Measurements from ENCODE around the gene LAP3. TPM values are rescaled to one million over a fixed set of nuclear protein-coding genes. Genes with fewer than 3 reads are reported as not detected.

Gene LAP3
- total and polyA plus RNA-seq, 4 donors, result 57.5 to 178 (median 110) TPM

DNA sequence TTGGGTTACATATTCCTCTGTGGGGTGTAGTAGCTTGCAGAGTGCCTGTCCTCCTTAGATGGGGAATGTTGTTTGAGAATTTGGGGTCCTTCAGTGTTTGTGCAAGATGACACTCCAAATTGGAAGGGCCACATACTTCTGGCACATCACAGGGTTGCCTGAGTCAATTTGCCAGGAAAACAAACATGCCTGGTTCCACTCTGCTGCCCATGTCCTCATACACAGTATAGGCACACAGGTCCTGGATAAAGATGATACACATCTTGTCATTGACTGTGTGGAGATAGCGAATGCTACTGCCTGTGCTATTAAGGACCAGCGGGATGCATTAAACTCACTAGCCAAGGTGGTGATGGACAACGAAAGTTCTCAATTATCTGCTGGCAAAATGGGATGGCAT, 11.2 kb upstream of the LAP3 start:
- Histone ChIP-seq H3K27me3 (ENCODE audit: control insufficient read depth in 4 of 4, insufficient read depth in 4 of 4, low read length in 3 of 4) (no peaks in the 10 kb centered on the region), H3K9me3 (ENCODE audit: control insufficient read depth in 4 of 4, low read length in 3 of 4) (no peaks in the 10 kb centered on the region), H3K36me3 (ENCODE audit: control insufficient read depth in 4 of 4, insufficient read depth in 3 of 4, low read depth in 1 of 4, low read length in 3 of 4) (no peaks in the 10 kb centered on the region), H3K4me3 (ENCODE audit: low read depth in 1 of 3, low read length in 3 of 3) (no peak overlapping the region), H3K9ac (ENCODE audit: low read depth in 1 of 2, low read length in 2 of 2) (no peak overlapping the region), H3K27ac (ENCODE audit: low read depth in 1 of 2, low read length in 2 of 2) (no peak overlapping the region), H3K4me1 (ENCODE audit: control insufficient read depth in 4 of 4, insufficient read depth in 4 of 4, low read length in 3 of 4) (peaks cover 0 to 15% (median 5%) of the 10 kb centered on the region in 4 donors)
- TF ChIP-seq TAF1 (conservative IDR thresholded peaks at IDR 0.05) (no peak), NR2F2 (IDR thresholded peaks at IDR 0.05) (no peak), FOXA2 (IDR thresholded peaks at IDR 0.05) (no peak), CTCF (IDR thresholded peaks at IDR 0.05; ENCODE audit: low read depth, low read length, missing input control) (no peak), EGR1 (IDR thresholded peaks at IDR 0.05; ENCODE audit: low read depth in 2 of 2) (no peak), FOXA1 (IDR thresholded peaks at IDR 0.05) (no peak), JUND (IDR thresholded peaks at IDR 0.05) (no peak), YY1 (IDR thresholded peaks at IDR 0.05) (no peak)
- TF ChIP-seq, protein P1, sequence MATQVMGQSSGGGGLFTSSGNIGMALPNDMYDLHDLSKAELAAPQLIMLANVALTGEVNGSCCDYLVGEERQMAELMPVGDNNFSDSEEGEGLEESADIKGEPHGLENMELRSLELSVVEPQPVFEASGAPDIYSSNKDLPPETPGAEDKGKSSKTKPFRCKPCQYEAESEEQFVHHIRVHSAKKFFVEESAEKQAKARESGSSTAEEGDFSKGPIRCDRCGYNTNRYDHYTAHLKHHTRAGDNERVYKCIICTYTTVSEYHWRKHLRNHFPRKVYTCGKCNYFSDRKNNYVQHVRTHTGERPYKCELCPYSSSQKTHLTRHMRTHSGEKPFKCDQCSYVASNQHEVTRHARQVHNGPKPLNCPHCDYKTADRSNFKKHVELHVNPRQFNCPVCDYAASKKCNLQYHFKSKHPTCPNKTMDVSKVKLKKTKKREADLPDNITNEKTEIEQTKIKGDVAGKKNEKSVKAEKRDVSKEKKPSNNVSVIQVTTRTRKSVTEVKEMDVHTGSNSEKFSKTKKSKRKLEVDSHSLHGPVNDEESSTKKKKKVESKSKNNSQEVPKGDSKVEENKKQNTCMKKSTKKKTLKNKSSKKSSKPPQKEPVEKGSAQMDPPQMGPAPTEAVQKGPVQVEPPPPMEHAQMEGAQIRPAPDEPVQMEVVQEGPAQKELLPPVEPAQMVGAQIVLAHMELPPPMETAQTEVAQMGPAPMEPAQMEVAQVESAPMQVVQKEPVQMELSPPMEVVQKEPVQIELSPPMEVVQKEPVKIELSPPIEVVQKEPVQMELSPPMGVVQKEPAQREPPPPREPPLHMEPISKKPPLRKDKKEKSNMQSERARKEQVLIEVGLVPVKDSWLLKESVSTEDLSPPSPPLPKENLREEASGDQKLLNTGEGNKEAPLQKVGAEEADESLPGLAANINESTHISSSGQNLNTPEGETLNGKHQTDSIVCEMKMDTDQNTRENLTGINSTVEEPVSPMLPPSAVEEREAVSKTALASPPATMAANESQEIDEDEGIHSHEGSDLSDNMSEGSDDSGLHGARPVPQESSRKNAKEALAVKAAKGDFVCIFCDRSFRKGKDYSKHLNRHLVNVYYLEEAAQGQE (IDR thresholded peaks at IDR 0.05), result no peak
- TF ChIP-seq, protein P2, sequence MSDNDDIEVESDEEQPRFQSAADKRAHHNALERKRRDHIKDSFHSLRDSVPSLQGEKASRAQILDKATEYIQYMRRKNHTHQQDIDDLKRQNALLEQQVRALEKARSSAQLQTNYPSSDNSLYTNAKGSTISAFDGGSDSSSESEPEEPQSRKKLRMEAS (IDR thresholded peaks at IDR 0.05), result no peak
- TF ChIP-seq, protein P3, sequence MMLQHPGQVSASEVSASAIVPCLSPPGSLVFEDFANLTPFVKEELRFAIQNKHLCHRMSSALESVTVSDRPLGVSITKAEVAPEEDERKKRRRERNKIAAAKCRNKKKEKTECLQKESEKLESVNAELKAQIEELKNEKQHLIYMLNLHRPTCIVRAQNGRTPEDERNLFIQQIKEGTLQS (IDR thresholded peaks at IDR 0.05), result no peak
- TF ChIP-seq, protein P4, sequence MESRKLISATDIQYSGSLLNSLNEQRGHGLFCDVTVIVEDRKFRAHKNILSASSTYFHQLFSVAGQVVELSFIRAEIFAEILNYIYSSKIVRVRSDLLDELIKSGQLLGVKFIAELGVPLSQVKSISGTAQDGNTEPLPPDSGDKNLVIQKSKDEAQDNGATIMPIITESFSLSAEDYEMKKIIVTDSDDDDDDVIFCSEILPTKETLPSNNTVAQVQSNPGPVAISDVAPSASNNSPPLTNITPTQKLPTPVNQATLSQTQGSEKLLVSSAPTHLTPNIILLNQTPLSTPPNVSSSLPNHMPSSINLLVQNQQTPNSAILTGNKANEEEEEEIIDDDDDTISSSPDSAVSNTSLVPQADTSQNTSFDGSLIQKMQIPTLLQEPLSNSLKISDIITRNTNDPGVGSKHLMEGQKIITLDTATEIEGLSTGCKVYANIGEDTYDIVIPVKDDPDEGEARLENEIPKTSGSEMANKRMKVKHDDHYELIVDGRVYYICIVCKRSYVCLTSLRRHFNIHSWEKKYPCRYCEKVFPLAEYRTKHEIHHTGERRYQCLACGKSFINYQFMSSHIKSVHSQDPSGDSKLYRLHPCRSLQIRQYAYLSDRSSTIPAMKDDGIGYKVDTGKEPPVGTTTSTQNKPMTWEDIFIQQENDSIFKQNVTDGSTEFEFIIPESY (IDR thresholded peaks at IDR 0.05), result no peak
- no peak for DNase-seq (ENCODE audit: low spot score)
- 78% methylated on average over 3 of the region's 3 CpGs for WGBS

- Histone ChIP-seq H3K36me3 (ENCODE audit: control insufficient read depth in 4 of 4, insufficient read depth in 3 of 4, low read depth in 1 of 4, low read length in 3 of 4) (no peaks in the 10 kb centered on the region), H3K27me3 (ENCODE audit: control insufficient read depth in 4 of 4, insufficient read depth in 4 of 4, low read length in 3 of 4) (no peaks in the 10 kb centered on the region), H3K9ac (ENCODE audit: low read depth in 1 of 2, low read length in 2 of 2) (no peak overlapping the region), H3K9me3 (ENCODE audit: control insufficient read depth in 4 of 4, low read length in 3 of 4) (no peaks in the 10 kb centered on the region), H3K27ac (ENCODE audit: low read depth in 1 of 2, low read length in 2 of 2) (no peak overlapping the region), H3K4me1 (ENCODE audit: control insufficient read depth in 4 of 4, insufficient read depth in 4 of 4, low read length in 3 of 4) (peaks cover 0 to 9% (median 5%) of the 10 kb centered on the region in 4 donors), H3K4me3 (ENCODE audit: low read depth in 1 of 3, low read length in 3 of 3) (no peak overlapping the region)
- 94% methylated on average over 2 of the region's 2 CpGs for WGBS
- no peak for TF ChIP-seq GABPA (IDR thresholded peaks at IDR 0.05 in 1 of 2, conservative IDR thresholded peaks at IDR 0.05 in 1 of 2)
- TF ChIP-seq, protein P2 (IDR thresholded peaks at IDR 0.05), result no peak
- TF ChIP-seq EGR1 (IDR thresholded peaks at IDR 0.05; ENCODE audit: low read depth in 2 of 2), result no peak
- no peak for TF ChIP-seq HNF4A (conservative IDR thresholded peaks at IDR 0.05)
- TF ChIP-seq HNF4G (IDR thresholded peaks at IDR 0.05), result no peak
- no peak for TF ChIP-seq FOXA1 (IDR thresholded peaks at IDR 0.05)
- no peak for TF ChIP-seq TAF1 (conservative IDR thresholded peaks at IDR 0.05)
- TF ChIP-seq, protein P1 (IDR thresholded peaks at IDR 0.05), result no peak
- TF ChIP-seq, protein P4 (IDR thresholded peaks at IDR 0.05), result no peak
- TF ChIP-seq SP1 (IDR thresholded peaks at IDR 0.05), result no peak
- no peak for TF ChIP-seq RAD21 (IDR thresholded peaks at IDR 0.05)
- no peak for DNase-seq (ENCODE audit: low spot score)
Observed at GRCh38 chr4:17567271-17567670, 9.7 kb upstream of the LAP3 start.
